HG02840 (cell line): ENCODE measurements around the gene CPSF6.
"Not testable (repeated sequence)": the region's sequence is repeated elsewhere in the genome, so short reads cannot be mapped to it uniquely, and the experiment has no call there.

Experiments used
- ATAC-seq: cut with Tn5 transposase; IDR thresholded peaks from one replicate; pipeline ENCODE4 v1.9.1; 2021; ENCODE audit warnings: mild to moderate bottlenecking, moderate library complexity, moderate number of reproducible peaks; ENCODE audit not compliant: unreplicated experiment, low FRiP score

Gene CPSF6

GRCh38 chr12:69317233-69317632, 77.9 kb downstream of the CPSF6 start:
- ATAC-seq = not testable (repeated sequence)

GRCh38 chr12:69318225-69318624, 78.9 kb downstream of the CPSF6 start:
- no peak for ATAC-seq

- ATAC-seq = no peak
Observed at GRCh38 chr12:69321351-69321750, 82.0 kb downstream of the CPSF6 start.
